ENCODE measurements around the gene UBE2E2.

UBE2E2 gene

GRCh38 chr3:23283625-23284024 lies 80.5 kb downstream of the UBE2E2 start:
- no peak for FAIRE-seq

DNA sequence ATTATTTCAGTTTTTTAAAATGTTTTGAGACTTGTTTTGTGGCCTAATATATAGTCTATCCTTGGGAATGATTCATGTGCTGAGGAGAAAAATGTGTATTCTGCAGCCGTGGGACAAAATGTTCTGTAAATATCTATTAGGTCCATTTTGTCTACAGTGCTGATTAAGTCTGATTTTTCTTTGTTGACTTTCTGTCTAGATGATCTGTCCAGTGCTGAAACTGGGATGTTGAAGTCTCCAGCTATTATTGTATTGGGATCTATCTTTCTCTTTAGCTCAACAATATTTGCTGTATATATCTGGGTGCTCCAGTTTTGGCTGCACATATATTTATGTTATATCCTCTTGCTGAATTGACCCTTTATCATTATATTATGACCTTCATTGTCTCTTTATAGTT lies 85.2 kb downstream of the UBE2E2 start:
- FAIRE-seq, result no peak

DNA sequence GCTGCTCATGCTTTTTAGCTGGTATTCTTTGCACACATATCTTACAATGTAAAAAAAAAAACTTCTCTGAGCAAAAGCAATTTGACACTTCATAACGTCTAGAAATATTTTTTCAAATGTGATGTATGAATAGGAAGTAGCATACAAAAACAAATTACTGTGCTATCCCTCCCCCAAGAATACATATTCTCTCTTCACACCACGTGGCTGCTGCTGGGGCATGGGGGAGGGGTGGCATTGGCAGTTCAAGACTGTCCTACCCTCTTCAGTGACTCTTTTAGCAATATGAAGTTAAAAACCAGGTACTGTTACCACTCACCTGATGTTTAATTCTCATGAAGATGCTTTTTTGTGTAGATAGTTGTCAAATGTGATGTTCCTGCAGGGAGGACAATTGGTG lies 85.6 kb downstream of the UBE2E2 start:
- FAIRE-seq, result no peak

GRCh38 chr3:23292432-23292831 lies 89.3 kb downstream of the UBE2E2 start:
- no peak for FAIRE-seq

DNA sequence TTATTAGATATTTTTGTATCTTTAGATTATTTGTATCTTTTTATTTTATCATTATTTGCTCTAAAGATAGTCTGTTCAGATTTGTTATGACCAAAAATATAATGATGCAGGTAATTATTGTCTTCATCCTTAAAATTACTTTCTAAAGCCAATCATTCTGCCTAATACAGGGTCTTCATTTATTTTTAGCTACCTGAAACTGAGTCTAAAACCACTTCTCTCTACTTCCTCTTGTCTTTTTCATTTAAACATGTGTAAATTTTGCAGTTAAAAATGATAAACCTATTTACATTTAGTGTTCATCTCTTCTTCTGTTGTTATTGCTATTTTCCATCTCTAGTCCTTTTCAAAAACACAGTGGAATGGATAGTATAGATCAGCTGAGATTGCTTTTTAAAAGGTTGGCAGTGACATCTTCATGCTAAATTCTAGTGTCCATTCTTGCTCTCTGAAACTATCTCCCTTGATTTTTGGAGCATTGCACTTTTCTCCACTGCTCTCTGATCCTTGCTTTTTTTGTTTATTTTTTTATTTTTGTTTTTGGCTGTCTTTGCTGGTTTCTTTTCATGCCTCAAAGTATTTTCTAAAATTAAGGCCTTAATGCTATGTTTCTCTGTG lies 91.8 kb downstream of the UBE2E2 start:
- FAIRE-seq, result no peak

DNA sequence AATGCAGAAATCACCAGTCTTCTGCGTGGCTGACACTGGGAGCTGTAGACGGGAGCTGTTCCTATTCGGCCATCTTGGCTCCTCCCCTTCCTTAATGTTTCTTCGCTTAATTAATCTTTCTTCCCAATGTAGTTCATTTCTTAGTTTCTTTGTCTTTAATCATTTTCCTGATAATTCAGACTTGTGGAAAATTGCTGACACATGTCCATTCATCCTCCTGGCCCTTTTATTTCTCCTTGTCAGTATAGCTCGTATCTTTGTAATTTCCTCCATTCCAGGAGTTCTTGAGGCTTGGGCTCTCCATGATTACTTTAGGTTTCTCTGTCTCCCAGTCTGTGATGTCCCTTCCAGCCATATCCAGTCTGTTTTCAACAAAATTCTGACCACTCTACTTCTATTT lies 98.7 kb downstream of the UBE2E2 start:
- FAIRE-seq, result no peak

DNA sequence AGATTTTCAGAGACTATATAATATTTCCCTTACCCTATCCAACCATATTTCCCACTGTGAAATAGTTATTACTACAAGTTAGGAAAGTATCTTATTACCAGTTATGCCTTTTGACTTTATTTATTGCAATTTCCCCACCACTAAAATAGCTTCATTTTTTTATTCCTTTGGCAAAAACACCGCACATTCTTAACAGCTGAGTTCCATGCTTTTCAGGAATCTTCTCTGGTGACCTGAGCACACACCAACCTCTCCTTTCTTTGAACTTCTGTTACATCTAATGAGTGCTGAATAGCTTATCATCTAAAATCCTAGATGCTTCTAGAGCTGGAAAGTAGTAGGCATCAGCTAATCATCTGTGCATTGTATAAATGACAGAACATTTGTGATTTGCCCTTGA lies 99.1 kb downstream of the UBE2E2 start:
- no peak for FAIRE-seq

DNA sequence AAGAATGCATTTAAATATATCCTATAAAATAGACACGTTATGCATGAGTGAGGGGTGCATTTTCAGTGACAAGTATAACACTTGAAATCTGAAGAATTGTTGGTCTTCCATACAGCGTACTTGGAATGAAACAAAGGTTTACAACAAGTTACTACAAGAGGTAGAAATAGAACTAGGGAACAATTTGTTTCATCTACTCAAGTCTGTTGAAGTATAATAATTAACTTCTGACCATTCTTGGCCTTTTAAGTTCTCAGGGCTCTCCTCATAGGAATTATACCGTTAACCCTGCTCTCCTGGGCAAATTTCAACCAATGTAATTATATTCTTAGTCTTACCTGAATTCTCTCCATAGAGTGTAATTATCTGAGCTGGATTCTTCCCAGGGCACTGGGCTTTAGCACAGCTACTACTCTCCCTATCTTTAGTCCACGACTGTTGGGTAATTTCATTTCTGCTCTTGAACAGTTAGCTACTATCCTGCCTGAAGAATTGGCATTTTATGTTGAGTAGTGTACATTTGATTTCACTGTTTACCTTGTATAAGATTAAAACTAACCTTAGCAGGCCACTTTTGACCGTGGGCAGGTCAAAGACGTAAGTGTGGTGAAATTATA lies 100.6 kb downstream of the UBE2E2 start:
- no peak for FAIRE-seq

DNA sequence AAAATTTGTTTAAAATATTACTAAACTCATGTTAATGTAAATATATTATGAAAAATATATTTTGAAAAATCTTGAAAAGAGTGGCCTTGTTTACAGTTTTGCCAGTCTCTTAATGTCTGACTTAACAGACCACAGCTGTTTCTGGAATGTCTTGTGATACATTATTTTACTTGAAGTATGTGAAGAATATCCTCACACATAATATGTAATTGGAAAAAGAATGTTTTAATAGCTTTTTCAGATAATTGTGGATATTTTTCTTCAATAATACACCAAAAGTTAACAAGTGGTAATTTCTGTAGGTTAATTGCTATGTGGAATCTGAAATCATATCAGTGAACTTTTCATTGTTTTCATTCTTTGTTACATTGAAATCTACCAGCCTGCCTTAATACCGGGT lies 101.3 kb downstream of the UBE2E2 start:
- no peak for FAIRE-seq

- no peak for FAIRE-seq
Observed at GRCh38 chr3:23308986-23309625, 106.0 kb downstream of the UBE2E2 start.

DNA sequence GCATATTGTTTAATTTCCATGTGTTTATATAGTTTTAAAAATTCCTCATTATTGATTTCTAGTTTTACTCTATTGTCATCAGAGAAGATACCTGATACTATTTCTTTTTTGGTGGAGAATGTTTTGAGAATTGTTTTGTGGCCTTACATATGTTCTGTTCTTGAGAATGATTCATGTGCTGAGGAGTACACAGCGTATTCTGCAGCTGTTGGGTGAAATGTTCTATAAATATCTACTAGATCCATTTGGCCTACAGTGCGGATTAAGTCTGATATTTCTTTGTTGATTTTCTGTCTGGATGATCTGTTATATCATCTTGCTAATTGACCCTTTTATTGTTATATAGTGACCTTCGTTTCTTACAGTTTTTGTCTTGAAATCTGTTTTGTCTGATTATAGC lies 109.7 kb downstream of the UBE2E2 start:
- no peak for FAIRE-seq

DNA sequence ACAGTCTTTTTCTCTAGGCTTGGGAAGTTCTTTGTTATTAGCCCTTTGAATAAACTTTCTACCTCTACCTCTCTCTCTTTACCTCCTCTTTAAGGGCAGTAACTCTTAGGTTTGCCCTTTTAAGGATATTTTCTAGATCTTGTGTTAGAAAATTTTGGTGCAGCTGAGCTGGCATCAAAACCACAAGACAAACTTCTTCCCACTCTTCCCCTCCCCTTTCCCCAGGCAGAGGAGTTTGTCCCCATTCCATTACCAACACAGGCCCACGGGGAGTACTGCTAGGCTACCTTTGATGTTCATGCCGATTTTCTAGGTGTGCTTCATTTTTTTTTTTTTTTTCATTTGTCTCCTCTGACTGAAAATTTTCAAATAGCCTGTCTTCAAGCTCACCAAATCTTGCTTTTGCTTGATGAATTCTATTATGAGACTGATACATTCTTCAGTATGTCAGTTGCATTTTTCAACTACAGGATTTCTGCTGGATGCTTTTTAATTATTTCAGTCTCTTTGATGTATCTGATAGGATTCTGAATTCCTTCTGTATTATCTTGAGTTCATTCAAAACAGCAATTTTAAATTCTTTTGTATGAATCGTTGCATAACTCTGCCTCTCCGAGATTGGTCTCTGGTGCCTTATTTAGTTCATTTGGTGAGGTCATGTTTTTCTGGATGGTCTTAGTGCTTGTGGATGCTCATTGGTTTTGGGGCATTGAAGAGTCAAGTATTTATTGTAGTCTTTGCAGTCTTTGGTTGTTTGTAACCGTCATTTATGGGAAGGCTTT lies 112.0 kb downstream of the UBE2E2 start:
- no peak for FAIRE-seq

- FAIRE-seq, result no peak
Observed at GRCh38 chr3:23316924-23317323, 113.8 kb downstream of the UBE2E2 start.

DNA sequence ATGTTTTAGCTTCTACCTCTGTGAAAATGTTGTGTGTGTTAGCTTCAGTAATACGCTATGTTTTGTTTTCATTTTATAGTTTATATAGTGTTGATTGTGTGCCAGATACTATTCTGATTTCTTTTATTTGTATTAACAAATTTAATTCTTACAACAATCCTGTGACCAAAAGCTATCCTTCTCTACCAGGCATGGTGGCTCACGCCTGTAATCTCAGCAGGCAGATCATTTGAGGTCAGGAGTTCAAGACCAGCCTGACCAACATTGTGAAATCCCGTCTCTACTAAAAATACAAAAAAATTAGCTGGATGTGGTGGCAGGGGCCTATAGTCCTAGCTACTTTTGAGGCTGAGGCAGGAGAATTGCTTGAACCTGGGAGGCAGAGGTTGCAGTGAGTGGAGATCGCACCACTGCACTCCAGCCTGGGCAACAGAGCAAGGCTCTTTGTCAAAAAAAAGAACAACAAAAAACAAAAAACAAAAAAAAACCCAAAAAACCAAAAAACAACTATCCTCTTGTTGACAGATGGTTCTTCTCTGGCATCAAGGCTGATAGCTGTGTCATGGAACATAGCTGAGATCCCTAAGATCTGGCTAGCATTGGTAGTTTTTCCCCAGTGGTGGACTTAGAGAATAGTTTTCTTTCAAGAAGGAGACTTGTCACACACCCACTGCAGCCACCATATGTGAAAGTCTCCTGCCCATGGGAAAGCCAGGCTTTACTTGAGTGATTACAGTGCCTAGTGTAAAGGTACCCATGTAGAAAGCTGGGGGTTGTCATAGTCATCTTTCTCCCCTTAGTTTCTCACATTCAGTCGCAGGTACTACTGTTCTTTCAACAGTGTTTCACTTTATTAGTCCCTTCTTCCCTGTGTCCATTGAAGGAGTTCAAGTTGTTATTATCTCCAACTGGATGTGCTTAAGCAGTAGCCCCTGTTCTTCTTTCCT lies 116.5 kb downstream of the UBE2E2 start:
- FAIRE-seq, result no peak

GRCh38 chr3:23320586-23321570 lies 117.8 kb downstream of the UBE2E2 start:
- no peak for FAIRE-seq

DNA sequence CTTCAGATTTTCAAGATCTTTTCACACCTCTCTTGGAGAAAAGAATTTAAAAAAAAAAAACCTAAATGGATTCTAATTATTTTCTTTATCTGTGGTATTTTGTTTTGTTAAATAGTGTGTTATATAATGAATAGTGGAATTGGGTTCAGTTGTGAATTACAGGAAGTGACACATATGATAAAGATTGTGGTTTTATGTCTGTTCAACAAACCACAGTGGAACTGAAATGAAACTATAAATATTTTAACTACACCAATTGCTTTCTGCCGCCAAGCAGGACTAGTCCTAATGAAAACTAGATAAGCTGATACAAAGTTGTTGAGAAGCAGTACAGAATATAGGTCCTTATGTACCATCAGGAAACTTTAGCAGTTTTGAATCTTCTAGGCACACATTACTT lies 121.6 kb downstream of the UBE2E2 start:
- no peak for FAIRE-seq

GRCh38 chr3:23325466-23326065 lies 122.4 kb downstream of the UBE2E2 start:
- no peak for FAIRE-seq

DNA sequence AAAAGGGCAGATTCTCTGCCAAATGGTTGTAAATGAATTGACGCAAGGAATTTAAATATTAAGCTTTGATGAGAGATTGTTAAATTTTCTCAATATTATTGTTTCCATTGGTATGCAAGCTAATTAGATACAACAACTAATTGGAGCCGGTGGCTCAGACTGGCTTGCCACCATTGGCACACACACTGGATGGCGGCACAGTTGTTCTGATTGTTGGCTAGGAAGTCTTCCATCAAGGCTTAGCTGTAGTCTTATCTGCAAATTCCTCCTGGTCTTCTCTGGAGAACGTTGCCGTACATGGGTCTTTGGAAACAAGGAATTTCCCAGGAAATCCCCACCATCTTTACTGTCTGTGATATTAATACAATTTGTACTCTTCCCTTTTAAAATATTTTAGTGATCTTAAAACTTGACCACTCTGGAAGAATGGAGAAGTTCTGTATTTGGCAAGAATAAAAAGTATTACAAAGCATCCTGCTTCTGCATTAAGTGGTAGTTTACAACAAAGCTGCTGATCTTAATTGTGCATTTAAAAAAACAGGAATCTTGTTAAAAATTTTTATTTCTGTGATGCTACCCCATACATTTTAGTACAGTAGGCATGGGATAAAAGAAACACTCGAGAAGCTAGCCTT lies 126.5 kb downstream of the UBE2E2 start:
- FAIRE-seq, result no peak

GRCh38 chr3:23330568-23330967 lies 127.4 kb downstream of the UBE2E2 start:
- FAIRE-seq, result no peak

- no peak for FAIRE-seq
Observed at GRCh38 chr3:23331141-23331935, 128.2 kb downstream of the UBE2E2 start.
